Keratinocyte (primary cell): Measurements from ENCODE around the gene MTMR4. TPM values are rescaled to one million over a fixed set of nuclear protein-coding genes. Genes with fewer than 3 reads are reported as not detected.
A peak's percentile ranks its signal among the peaks of the same experiment; 100 is the strongest.

Experiments
- DNase-seq: peaks from one replicate; pipeline ENCODE4 v3.0.0-alpha.2; 2011; ENCODE audit warnings: low read depth, missing footprints, low spot score
- FAIRE-seq: peaks from 2 replicates; lab custom pipeline; 2011; peaks lifted over from hg19 to GRCh38; lab: Jason Lieb, UNC
- H2AFZ ChIP-seq: 2 replicates; pipeline ENCODE4 v1.6.0; 2012; ENCODE audit warnings: low read length, control low read depth, inconsistent platforms; ENCODE audit not compliant: control insufficient read depth
- H3K27ac ChIP-seq: 2 replicates; pipeline ENCODE4 v1.5.1; 2011; ENCODE audit warnings: low read length; ENCODE audit not compliant: control insufficient read depth, insufficient read depth
- H3K27me3 ChIP-seq: 3 replicates; pipeline ENCODE4 v1.6.0; 2011; ENCODE audit warnings: low read length; ENCODE audit not compliant: control insufficient read depth, insufficient read depth; ENCODE audit errors: extremely low read depth
- H3K36me3 ChIP-seq, 2 experiments: 2 replicates in 1 of 2; 3 replicates in 1 of 2; pipeline ENCODE4 v1.5.1; 2011; ENCODE audit warnings: low read length in 2 of 2, mild to moderate bottlenecking in 1 of 2; ENCODE audit not compliant: control insufficient read depth in 2 of 2, insufficient read depth in 2 of 2; ENCODE audit errors: extremely low read depth in 1 of 2
- H3K4me1 ChIP-seq: 3 replicates; pipeline ENCODE4 v1.5.1; 2011; ENCODE audit warnings: low read length; ENCODE audit not compliant: control insufficient read depth, insufficient read depth; ENCODE audit errors: extremely low read depth
- H3K4me2 ChIP-seq: 3 replicates; pipeline ENCODE4 v1.6.0; 2011; ENCODE audit warnings: low read depth, low read length; ENCODE audit not compliant: control insufficient read depth, insufficient read depth; ENCODE audit errors: extremely low read depth
- H3K4me3 ChIP-seq, 3 experiments: fragments of 200-600 bp in 1 of 3; sonication (generic) in 1 of 3; 2 replicates in 2 of 3; 3 replicates in 1 of 3; pipeline ENCODE4 v1.5.1; 2011 to 2016; ENCODE audit warnings: low read length in 3 of 3, mild to moderate bottlenecking in 3 of 3, control low read depth in 2 of 3, inconsistent platforms in 1 of 3, low read depth in 1 of 3, mixed read lengths in 1 of 3, mixed run types in 1 of 3, moderate library complexity in 1 of 3; ENCODE audit not compliant: control insufficient read depth in 2 of 3, insufficient read depth in 2 of 3; ENCODE audit errors: extremely low read depth in 1 of 3
- H3K79me2 ChIP-seq: 2 replicates; pipeline ENCODE4 v1.6.0; 2012; ENCODE audit warnings: low read length; ENCODE audit not compliant: control insufficient read depth, insufficient read depth
- H3K9ac ChIP-seq: 3 replicates; pipeline ENCODE4 v1.6.0; 2011; ENCODE audit warnings: low read length; ENCODE audit not compliant: control insufficient read depth, insufficient read depth; ENCODE audit errors: extremely low read depth
- H3K9me1 ChIP-seq: 3 replicates; pipeline ENCODE4 v1.6.0; 2011; ENCODE audit warnings: low read length; ENCODE audit not compliant: control insufficient read depth, insufficient read depth; ENCODE audit errors: extremely low read depth
- H3K9me3 ChIP-seq: 2 replicates; pipeline ENCODE4 v1.5.1; 2012; ENCODE audit warnings: low read depth, low read length; ENCODE audit not compliant: control insufficient read depth
- H4K20me1 ChIP-seq: 3 replicates; pipeline ENCODE4 v1.6.0; 2011; ENCODE audit warnings: low read length; ENCODE audit not compliant: control insufficient read depth, insufficient read depth; ENCODE audit errors: extremely low read depth
- CTCF ChIP-seq, 3 experiments: IDR thresholded peaks in 1 of 3; conservative IDR thresholded peaks in 1 of 3; optimal IDR thresholded peaks in 1 of 3; 2 replicates in 2 of 3; 3 replicates in 1 of 3; pipeline versions ENCODE3 to v1.5.1; 2011; ENCODE audit warnings: low read length in 3 of 3, mild to moderate bottlenecking in 3 of 3, moderate library complexity in 2 of 3, control low read depth in 1 of 3, inconsistent platforms in 1 of 3; ENCODE audit not compliant: insufficient read depth in 2 of 3; ENCODE audit errors: extremely low read depth in 1 of 3
- EZH2 ChIP-seq: IDR thresholded peaks from one replicate; pipeline ENCODE4 v1.6.1; 2012; ENCODE audit warnings: inconsistent platforms, mild to moderate bottlenecking, low read length, moderate library complexity
- dilution Hi-C: fragments of 300-500 bp; cut with MboI; formaldehyde crosslinking; loops from one replicate; pipeline ENCODE4 v1.7.0; 2020; ENCODE audit warnings: low sequenced_read_pairs; ENCODE audit not compliant: extremely low pct_ligation_motif_present
- polyA plus RNA-seq, 5 experiments: library from polyadenylated mRNA; depleted of rRNA in 3 of 5; stranded (reverse) in 3 of 5; stranded (forward) in 1 of 5; unstranded in 1 of 5; fragments of >200 nt; gene quantifications; 1 replicate in 1 of 5; 2 replicates in 3 of 5; 3 replicates in 1 of 5; pipeline versions ENCODE4 v1.2.1 to v1.2.3, GENCODE V29; 2011 to 2012; ENCODE audit warnings: missing spikeins in 2 of 5, low read depth in 1 of 5, low replicate concordance in 1 of 5

MTMR4 gene
- polyA plus RNA-seq, 1 donor (not counting 4 experiments of a cell fraction or from before 2014, with no cell fraction given), result 18.9 TPM

- Histone ChIP-seq H3K27me3 (no peaks in the 10 kb centered on the region), H3K4me2 (peak overlapping the region; percentile 99), H2AFZ (peak overlapping the region; percentile 99), H4K20me1 (no peaks in the 10 kb centered on the region), H3K9me1 (no peaks in the 10 kb centered on the region), H3K27ac (peak overlapping the region; percentile 90), H3K9me3 (no peaks in the 10 kb centered on the region), H3K79me2 (peaks cover 3% of the 10 kb centered on the region), H3K4me3 (peak overlapping the region; percentile 49 to 98 (median 97)), H3K9ac (peak overlapping the region; percentile 88), H3K4me1 (peaks cover 32% of the 10 kb centered on the region), H3K36me3 (no peaks in the 10 kb centered on the region)
- dilution Hi-C loops, result no loop called here
- peak in 1 of 3 experiments; percentile 15 for TF ChIP-seq CTCF (optimal IDR thresholded peaks at IDR 0.05 in 1 of 3, IDR thresholded peaks at IDR 0.05 in 1 of 3, conservative IDR thresholded peaks at IDR 0.05 in 1 of 3; ENCODE audit: extremely low read depth in 1 of 3, insufficient read depth in 2 of 3, low read length in 3 of 3)
- no peak for TF ChIP-seq EZH2
- DNase-seq, result peak; percentile 99
- FAIRE-seq, result peak; percentile 82
These were observed 3.6 kb upstream of the MTMR4 start for GRCh38 chr17:58517928-58518609.

GRCh38 chr17:58517378-58517927 is 3.0 kb upstream of the MTMR4 start:
- H4K20me1 ChIP-seq, result no peaks in the 10 kb centered on the region
- H3K4me3 ChIP-seq, result peak overlapping the region; percentile 48 to 81 (median 73)
- no peak for FAIRE-seq
- H3K27me3 ChIP-seq, result no peaks in the 10 kb centered on the region
- peak overlapping the region; percentile 89 for H2AFZ ChIP-seq
- peaks cover 0 to 2% of the 10 kb centered on the region in 2 experiments for H3K36me3 ChIP-seq
- TF ChIP-seq CTCF (optimal IDR thresholded peaks at IDR 0.05 in 1 of 3, IDR thresholded peaks at IDR 0.05 in 1 of 3, conservative IDR thresholded peaks at IDR 0.05 in 1 of 3; ENCODE audit: extremely low read depth in 1 of 3, insufficient read depth in 2 of 3, low read length in 3 of 3) (no peak), EZH2 (no peak)
- H3K9me1 ChIP-seq, result no peaks in the 10 kb centered on the region
- H3K79me2 ChIP-seq, result peaks cover 3% of the 10 kb centered on the region
- peaks cover 32% of the 10 kb centered on the region for H3K4me1 ChIP-seq
- peak overlapping the region; percentile 73 for H3K27ac ChIP-seq
- no peak for DNase-seq
- peak overlapping the region; percentile 91 for H3K4me2 ChIP-seq
- H3K9me3 ChIP-seq, result no peaks in the 10 kb centered on the region
- peak overlapping the region; percentile 76 for H3K9ac ChIP-seq
- dilution Hi-C loops, result no loop called here
